HG03196 (cell line): ENCODE data around the gene COMT.
"Not testable (repeated sequence)": the region's sequence is repeated elsewhere in the genome, so short reads cannot be mapped to it uniquely, and the experiment has no call there.

Source experiments
- ATAC-seq: cut with Tn5 transposase; IDR thresholded peaks from one replicate; pipeline ENCODE4 v1.9.1; 2021; ENCODE audit not compliant: unreplicated experiment

Gene COMT

GRCh38 chr22:19941365-19942082 is at the start of gene COMT, which contains the start of gene TXNRD2:
COMT (plus strand) TSS chr22:19941772; CDS start chr22:19962527, 20,755 bp downstream.
TXNRD2 (minus strand) TSS chr22:19941818; CDS start chr22:19941803, 15 bp downstream.
- ATAC-seq = no peak

GRCh38 chr22:19892257-19892879 is 49.2 kb upstream of the COMT start:
- no peak for ATAC-seq

- ATAC-seq = no peak
Observed at GRCh38 chr22:19892925-19893324, 48.6 kb upstream of the COMT start.

- ATAC-seq = no peak
Observed at GRCh38 chr22:19893363-19893762, 48.2 kb upstream of the COMT start.

GRCh38 chr22:19895160-19895849 is 46.3 kb upstream of the COMT start:
- ATAC-seq = no peak

- no peak for ATAC-seq
Observed at GRCh38 chr22:19896665-19897355, 44.8 kb upstream of the COMT start.

- ATAC-seq = no peak
Observed at GRCh38 chr22:19897726-19898125, 43.8 kb upstream of the COMT start.

- no peak for ATAC-seq
Observed at GRCh38 chr22:19898145-19898544, 43.4 kb upstream of the COMT start.

- no peak for ATAC-seq
Observed at GRCh38 chr22:19898831-19899567, 42.6 kb upstream of the COMT start.

GRCh38 chr22:19900707-19901436 is 40.7 kb upstream of the COMT start:
- no peak for ATAC-seq

- no peak for ATAC-seq
Observed at GRCh38 chr22:19901577-19902244, 39.9 kb upstream of the COMT start.

- no peak for ATAC-seq
Observed at GRCh38 chr22:19902245-19902715, 39.3 kb upstream of the COMT start.

- ATAC-seq = no peak
Observed at GRCh38 chr22:19903031-19903430, 38.5 kb upstream of the COMT start.

GRCh38 chr22:19903513-19903912 is 38.1 kb upstream of the COMT start:
- no peak for ATAC-seq

GRCh38 chr22:19904174-19904856 is 37.3 kb upstream of the COMT start:
- no peak for ATAC-seq

- no peak for ATAC-seq
Observed at GRCh38 chr22:19904935-19905334, 36.6 kb upstream of the COMT start.

- no peak for ATAC-seq
Observed at GRCh38 chr22:19905347-19906276, 36.0 kb upstream of the COMT start.

GRCh38 chr22:19906864-19907263 is 34.7 kb upstream of the COMT start:
- not testable (repeated sequence) for ATAC-seq
